H9 (cell line): ENCODE measurements around the gene CUL4A. TPM values are rescaled to one million over a fixed set of nuclear protein-coding genes. Genes with fewer than 3 reads are reported as not detected.

ENCODE experiments used
- DNase-seq: peaks from one replicate; pipeline ENCODE4 v3.0.0-alpha.2; 2017
- H2AFZ ChIP-seq: one replicate; pipeline ENCODE4 v1.6.1; 2013; ENCODE audit warnings: mild to moderate bottlenecking, low read length, control low read depth, moderate library complexity
- H2AK5ac ChIP-seq: 2 replicates; pipeline ENCODE4 v1.6.1; 2013; ENCODE audit warnings: low read length, control low read depth, mixed read lengths; ENCODE audit not compliant: insufficient read length
- H2BK120ac ChIP-seq: one replicate; pipeline ENCODE4 v1.6.1; 2013; ENCODE audit warnings: low read depth, mild to moderate bottlenecking, low read length, control low read depth, inconsistent platforms; ENCODE audit not compliant: poor library complexity, severe bottlenecking
- H2BK12ac ChIP-seq: 2 replicates; pipeline ENCODE4 v1.6.1; 2013; ENCODE audit warnings: low read length, control low read depth, mixed read lengths, low read depth; ENCODE audit not compliant: insufficient read length
- H2BK15ac ChIP-seq: 2 replicates; pipeline ENCODE4 v1.6.1; 2013; ENCODE audit warnings: low read depth, low read length, control low read depth
- H2BK20ac ChIP-seq: one replicate; pipeline ENCODE4 v1.6.1; 2013; ENCODE audit warnings: low read depth, mild to moderate bottlenecking, low read length, control low read depth, inconsistent platforms; ENCODE audit not compliant: poor library complexity, severe bottlenecking
- H2BK5ac ChIP-seq: 2 replicates; pipeline ENCODE4 v1.6.1; 2013; ENCODE audit warnings: low read length, control low read depth, mixed read lengths; ENCODE audit not compliant: insufficient read length
- H3K14ac ChIP-seq: 2 replicates; pipeline ENCODE4 v1.6.1; 2013; ENCODE audit warnings: low read length, control low read depth; ENCODE audit not compliant: insufficient read depth
- H3K18ac ChIP-seq: 2 replicates; pipeline ENCODE4 v1.6.1; 2013; ENCODE audit warnings: low read depth, mild to moderate bottlenecking, mixed read lengths, low read length, control low read depth; ENCODE audit not compliant: insufficient read length
- H3K23ac ChIP-seq: 2 replicates; pipeline ENCODE4 v1.6.1; 2013; ENCODE audit warnings: low read length, control low read depth, mixed read lengths, low read depth; ENCODE audit not compliant: insufficient read length
- H3K23me2 ChIP-seq: 2 replicates; pipeline ENCODE4 v1.6.1; 2013; ENCODE audit warnings: low read depth, mild to moderate bottlenecking, mixed read lengths, low read length, control low read depth; ENCODE audit not compliant: insufficient read length, poor library complexity, severe bottlenecking
- H3K27ac ChIP-seq: 2 replicates; pipeline ENCODE4 v1.5.1; 2013; ENCODE audit warnings: low read length, control low read depth, mixed read lengths, low read depth; ENCODE audit not compliant: insufficient read length
- H3K27me3 ChIP-seq: 2 replicates; pipeline ENCODE4 v1.6.1; 2013; ENCODE audit warnings: low read length, control low read depth, inconsistent platforms; ENCODE audit not compliant: insufficient read depth
- H3K4ac ChIP-seq: 2 replicates; pipeline ENCODE4 v1.6.1; 2013; ENCODE audit warnings: low read depth, mild to moderate bottlenecking, control low read depth, inconsistent platforms, low read length, moderate library complexity
- H3K4me1 ChIP-seq: 2 replicates; pipeline ENCODE4 v1.6.1; 2013; ENCODE audit warnings: low read length, control low read depth, inconsistent platforms; ENCODE audit not compliant: insufficient read depth
- H3K4me2 ChIP-seq: 2 replicates; pipeline ENCODE4 v1.6.1; 2013; ENCODE audit warnings: low read length, control low read depth, mixed read lengths; ENCODE audit not compliant: insufficient read length, insufficient read depth
- H3K56ac ChIP-seq: 2 replicates; pipeline ENCODE4 v1.6.1; 2013; ENCODE audit warnings: low read depth, mild to moderate bottlenecking, mixed read lengths, low read length, control low read depth; ENCODE audit not compliant: insufficient read length
- H3K79me1 ChIP-seq: 2 replicates; pipeline ENCODE4 v1.6.1; 2013; ENCODE audit warnings: low read depth, mild to moderate bottlenecking, moderate library complexity, low read length, control low read depth, inconsistent platforms; ENCODE audit not compliant: insufficient read depth, poor library complexity, severe bottlenecking
- H3K79me2 ChIP-seq: 2 replicates; pipeline ENCODE4 v1.6.1; 2013; ENCODE audit warnings: low read length, control low read depth, inconsistent platforms; ENCODE audit not compliant: insufficient read depth
- H3K9ac ChIP-seq: 2 replicates; pipeline ENCODE4 v1.6.1; 2013; ENCODE audit warnings: low read length, control low read depth, mixed read lengths; ENCODE audit not compliant: insufficient read length; ENCODE audit errors: extremely low read depth
- H3K9me3 ChIP-seq: one replicate; pipeline ENCODE4 v1.6.1; 2013; ENCODE audit warnings: low read depth, low read length, inconsistent platforms; ENCODE audit not compliant: control insufficient read depth
- H3T11ph ChIP-seq: one replicate; pipeline ENCODE4 v1.6.1; 2013; ENCODE audit warnings: mild to moderate bottlenecking, low read length, control low read depth, inconsistent platforms
- H4K20me1 ChIP-seq: one replicate; pipeline ENCODE4 v1.6.1; 2013; ENCODE audit not compliant: control insufficient read depth, insufficient read length, insufficient read depth
- H4K5ac ChIP-seq: 2 replicates; pipeline ENCODE4 v1.6.1; 2013; ENCODE audit warnings: low read depth, mild to moderate bottlenecking, mixed read lengths, low read length, control low read depth; ENCODE audit not compliant: insufficient read length
- H4K8ac ChIP-seq: replicated peaks from 2 replicates; pipeline ENCODE4 v1.6.1; 2013; ENCODE audit warnings: low read length, control low read depth, mixed read lengths, low read depth; ENCODE audit not compliant: insufficient read length
- H4K91ac ChIP-seq: 2 replicates; pipeline ENCODE4 v1.6.1; 2013; ENCODE audit warnings: low read depth, mild to moderate bottlenecking, moderate library complexity, mixed read lengths, low read length, control low read depth; ENCODE audit not compliant: insufficient read length
- H3K27ac Mint-ChIP-seq, 3 experiments: 2 replicates in 2 of 3; 3 replicates in 1 of 3; pipeline ENCODE4 v1.8.0; 2020 to 2021; ENCODE audit warnings: mixed read lengths in 3 of 3, mild to moderate bottlenecking in 1 of 3, moderate library complexity in 1 of 3
- H3K27me3 Mint-ChIP-seq: 2 replicates; pipeline ENCODE4 v1.8.0; 2021; ENCODE audit warnings: low read depth, mild to moderate bottlenecking, moderate library complexity, mixed read lengths
- H3K36me3 Mint-ChIP-seq, 3 experiments: 2 replicates in 2 of 3; 3 replicates in 1 of 3; pipeline ENCODE4 v1.8.0; 2020 to 2021; ENCODE audit warnings: low read depth in 3 of 3, mixed read lengths in 3 of 3; ENCODE audit not compliant: insufficient read depth in 1 of 3
- H3K4me1 Mint-ChIP-seq, 2 experiments: 2 replicates each; pipeline ENCODE4 v1.8.0; 2020; ENCODE audit warnings: mixed read lengths in 2 of 2
- H3K4me3 Mint-ChIP-seq, 2 experiments: 2 replicates in 1 of 2; 3 replicates in 1 of 2; pipeline ENCODE4 v1.8.0; 2020 to 2021; ENCODE audit warnings: mild to moderate bottlenecking in 2 of 2, mixed read lengths in 2 of 2, moderate library complexity in 1 of 2
- H3K9me3 Mint-ChIP-seq, 2 experiments: 2 replicates in 1 of 2; 3 replicates in 1 of 2; pipeline ENCODE4 v1.8.0; 2020; ENCODE audit warnings: mild to moderate bottlenecking in 2 of 2, mixed read lengths in 2 of 2, moderate library complexity in 1 of 2
- WGBS: extraction: QIAGEN DNeasy Blood & Tissue Kit; methylation state at CpG from one replicate; pipeline ENCODE4 v1.1.7; 2013; ENCODE audit warnings: missing lambda C conversion rate, low lambda C conversion rate, mixed read lengths; ENCODE audit not compliant: insufficient read length; ENCODE audit errors: extremely low coverage; 5-methylcytosine and 5-hydroxymethylcytosine counted together
- total RNA-seq: library from RNA; stranded (reverse); gene quantifications from 2 replicates; pipeline ENCODE4 v1.2.1, GENCODE V29; 2021
- TF ChIP-seq, protein P1 (sequence below): fragments of 200-600 bp; sonication (generic); conservative IDR thresholded peaks from 3 replicates; pipeline ENCODE4 v1.8.0; 2021; ENCODE audit warnings: antibody characterized with exemption, mild to moderate bottlenecking

Gene CUL4A
- total RNA-seq, 1 experiment from 2014 or later: 97.9 TPM

DNA sequence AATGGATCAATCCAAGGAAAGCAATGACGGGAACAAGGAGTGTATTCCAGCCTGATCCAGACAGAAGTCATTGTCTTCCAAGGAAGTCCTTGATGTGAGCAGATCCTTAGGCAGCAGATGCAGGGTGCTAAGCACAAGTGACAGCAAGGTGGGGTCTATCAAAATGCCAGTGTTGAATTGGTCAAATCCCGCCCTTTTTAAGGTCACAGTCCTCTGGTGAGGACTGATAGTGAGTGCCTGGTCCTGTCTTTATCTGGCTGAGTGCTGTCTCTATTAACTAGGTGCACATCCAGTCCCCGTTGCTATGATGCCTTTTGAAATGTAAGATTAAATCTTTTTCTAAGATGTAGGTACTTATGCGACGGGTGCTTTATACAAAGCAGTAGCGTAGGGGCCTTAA, 86.4 kb downstream of the CUL4A start:
- WGBS: no CpG with 5 or more reads among the region's 6 CpGs

More for the DNA sequence above, 86.4 kb downstream of the CUL4A start:
- peaks cover 0 to 1% (median 0%) of the 10 kb centered on the region in 3 experiments; a peak in 2 of 7 replicates for H3K36me3 Mint-ChIP-seq
- H3K27ac Mint-ChIP-seq: no peak overlapping the region
- TF ChIP-seq, protein P1, sequence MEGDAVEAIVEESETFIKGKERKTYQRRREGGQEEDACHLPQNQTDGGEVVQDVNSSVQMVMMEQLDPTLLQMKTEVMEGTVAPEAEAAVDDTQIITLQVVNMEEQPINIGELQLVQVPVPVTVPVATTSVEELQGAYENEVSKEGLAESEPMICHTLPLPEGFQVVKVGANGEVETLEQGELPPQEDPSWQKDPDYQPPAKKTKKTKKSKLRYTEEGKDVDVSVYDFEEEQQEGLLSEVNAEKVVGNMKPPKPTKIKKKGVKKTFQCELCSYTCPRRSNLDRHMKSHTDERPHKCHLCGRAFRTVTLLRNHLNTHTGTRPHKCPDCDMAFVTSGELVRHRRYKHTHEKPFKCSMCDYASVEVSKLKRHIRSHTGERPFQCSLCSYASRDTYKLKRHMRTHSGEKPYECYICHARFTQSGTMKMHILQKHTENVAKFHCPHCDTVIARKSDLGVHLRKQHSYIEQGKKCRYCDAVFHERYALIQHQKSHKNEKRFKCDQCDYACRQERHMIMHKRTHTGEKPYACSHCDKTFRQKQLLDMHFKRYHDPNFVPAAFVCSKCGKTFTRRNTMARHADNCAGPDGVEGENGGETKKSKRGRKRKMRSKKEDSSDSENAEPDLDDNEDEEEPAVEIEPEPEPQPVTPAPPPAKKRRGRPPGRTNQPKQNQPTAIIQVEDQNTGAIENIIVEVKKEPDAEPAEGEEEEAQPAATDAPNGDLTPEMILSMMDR: no peak
- Histone ChIP-seq H3K27me3 (no peaks in the 10 kb centered on the region), H3K9ac (no peak overlapping the region), H4K5ac (no peak overlapping the region), H2BK12ac (no peak overlapping the region), H2BK20ac (no peak overlapping the region), H3K56ac (no peak overlapping the region), H2BK15ac (no peak overlapping the region), H3K27ac (no peak overlapping the region), H3K14ac (no peak overlapping the region), H3K23ac (no peak overlapping the region), H2BK5ac (no peak overlapping the region), H4K8ac (no peak overlapping the region), H3K79me1 (peaks cover 3% of the 10 kb centered on the region), H3K18ac (no peak overlapping the region), H2AFZ (no peak overlapping the region), H3K9me3 (no peaks in the 10 kb centered on the region), H3T11ph (no peak overlapping the region), H2AK5ac (no peak overlapping the region), H4K91ac (no peak overlapping the region), H3K4me1 (peaks cover 3% of the 10 kb centered on the region; the same call in 1 of the 2 replicates), H4K20me1 (no peaks in the 10 kb centered on the region), H3K4ac (no peak overlapping the region), H3K4me2 (no peak overlapping the region), H3K79me2 (peaks cover 15% of the 10 kb centered on the region; the same call in 1 of the 2 replicates), H2BK120ac (no peak overlapping the region), H3K23me2 (peaks cover 12% of the 10 kb centered on the region)
- no peak for DNase-seq
- H3K4me3 Mint-ChIP-seq: peak overlapping the region; percentile 91 to 96; a peak in 3 of 5 replicates
- peaks cover 30% of the 10 kb centered on the region for H3K27me3 Mint-ChIP-seq
- H3K4me1 Mint-ChIP-seq: peaks cover 27 to 31% of the 10 kb centered on the region in 2 experiments
- peaks cover 0 to 5% of the 10 kb centered on the region in 2 experiments; a peak in 2 of 5 replicates for H3K9me3 Mint-ChIP-seq
